Neural cell (in vitro differentiated cells): ENCODE results near the gene TOR2A.

Source experiments
- EP300 ChIP-seq: fragments of 450-650 bp; conservative IDR thresholded peaks from 2 replicates; pipeline ENCODE4 v1.6.1; 2014; ENCODE audit warnings: antibody characterized with exemption, mild to moderate bottlenecking, moderate library complexity; ENCODE audit not compliant: poor library complexity, severe bottlenecking
- POLR2AphosphoS5 ChIP-seq: IDR thresholded peaks from 2 replicates; pipeline ENCODE4 v1.6.1; 2012
- TF ChIP-seq, protein P1 (sequence below): fragments of 450-650 bp; IDR thresholded peaks from 2 replicates; pipeline ENCODE4 v1.5.1; 2014; ENCODE audit warnings: antibody characterized with exemption, mild to moderate bottlenecking, moderate library complexity; ENCODE audit not compliant: poor library complexity, severe bottlenecking

DNA sequence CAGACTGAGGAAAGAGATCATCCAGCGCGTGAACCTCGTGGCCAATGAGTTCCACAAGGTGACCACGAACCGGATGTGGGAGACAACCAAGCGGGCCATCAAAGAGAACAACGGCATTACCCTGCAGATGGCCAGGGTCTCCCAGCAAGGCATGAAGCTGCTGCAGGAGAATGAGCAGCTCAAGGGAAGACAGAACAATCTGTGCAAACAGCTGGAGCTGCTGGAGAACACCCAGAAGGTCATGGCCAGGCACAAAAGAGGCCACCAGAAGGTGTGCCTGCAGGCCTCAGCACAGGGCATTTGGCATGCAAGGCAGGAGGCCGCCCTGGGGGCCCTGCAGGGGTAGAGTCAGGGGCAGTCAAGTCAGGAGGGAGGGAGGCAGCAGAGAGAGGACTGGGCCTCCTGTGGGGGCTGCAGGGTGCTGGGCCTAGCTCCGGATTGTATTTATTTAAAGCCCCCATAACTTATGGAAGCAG lies 23.8 kb downstream of the TOR2A start:
- TF ChIP-seq, protein P1, sequence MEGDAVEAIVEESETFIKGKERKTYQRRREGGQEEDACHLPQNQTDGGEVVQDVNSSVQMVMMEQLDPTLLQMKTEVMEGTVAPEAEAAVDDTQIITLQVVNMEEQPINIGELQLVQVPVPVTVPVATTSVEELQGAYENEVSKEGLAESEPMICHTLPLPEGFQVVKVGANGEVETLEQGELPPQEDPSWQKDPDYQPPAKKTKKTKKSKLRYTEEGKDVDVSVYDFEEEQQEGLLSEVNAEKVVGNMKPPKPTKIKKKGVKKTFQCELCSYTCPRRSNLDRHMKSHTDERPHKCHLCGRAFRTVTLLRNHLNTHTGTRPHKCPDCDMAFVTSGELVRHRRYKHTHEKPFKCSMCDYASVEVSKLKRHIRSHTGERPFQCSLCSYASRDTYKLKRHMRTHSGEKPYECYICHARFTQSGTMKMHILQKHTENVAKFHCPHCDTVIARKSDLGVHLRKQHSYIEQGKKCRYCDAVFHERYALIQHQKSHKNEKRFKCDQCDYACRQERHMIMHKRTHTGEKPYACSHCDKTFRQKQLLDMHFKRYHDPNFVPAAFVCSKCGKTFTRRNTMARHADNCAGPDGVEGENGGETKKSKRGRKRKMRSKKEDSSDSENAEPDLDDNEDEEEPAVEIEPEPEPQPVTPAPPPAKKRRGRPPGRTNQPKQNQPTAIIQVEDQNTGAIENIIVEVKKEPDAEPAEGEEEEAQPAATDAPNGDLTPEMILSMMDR = no peak
- TF ChIP-seq POLR2AphosphoS5 = no peak
- no peak for TF ChIP-seq EP300
